Suprapubic skin (tissue), 4 donors: ENCODE measurements around the gene FN3KRP. TPM values are rescaled to one million over a fixed set of nuclear protein-coding genes. Genes with fewer than 3 reads are reported as not detected.
A peak's percentile ranks its signal among the peaks of the same experiment; 100 is the strongest.

Experiments used
- DNase-seq, 2 donors: peaks; one replicate each; pipeline ENCODE4 v3.0.0-alpha.2; 2019; ENCODE audit warnings: low spot score in 2 of 2
- H3K27ac ChIP-seq: fragments of 200-600 bp; sonication (generic); one replicate; pipeline ENCODE4 v1.5.1; 2019
- H3K27me3 ChIP-seq: fragments of 200-600 bp; sonication (generic); one replicate; pipeline ENCODE4 v1.5.1; 2019
- H3K36me3 ChIP-seq: fragments of 200-600 bp; sonication (generic); one replicate; pipeline ENCODE4 v1.5.1; 2019
- H3K4me1 ChIP-seq: fragments of 200-600 bp; sonication (generic); one replicate; pipeline ENCODE4 v1.5.1; 2019
- H3K4me3 ChIP-seq: fragments of 200-600 bp; sonication (generic); one replicate; pipeline ENCODE4 v1.5.1; 2019; ENCODE audit warnings: mild to moderate bottlenecking
- H3K9me3 ChIP-seq: fragments of 200-600 bp; sonication (generic); one replicate; pipeline ENCODE4 v1.5.1; 2019
- EP300 ChIP-seq: sonication (generic); formaldehyde crosslinking; IDR thresholded peaks from one replicate; pipeline ENCODE4 v1.6.1; 2017; ENCODE audit warnings: antibody characterized with exemption
- POLR2A ChIP-seq, 2 donors: fragments of 450-650 bp; IDR thresholded peaks; one replicate each; pipeline ENCODE4 v1.6.1; 2017; ENCODE audit warnings: antibody characterized with exemption in 2 of 2, mild to moderate bottlenecking in 2 of 2, moderate library complexity in 2 of 2
- POLR2AphosphoS5 ChIP-seq, 3 donors: sonication (generic); formaldehyde crosslinking; IDR thresholded peaks; one replicate each; pipeline ENCODE4 v1.6.1; 2017; ENCODE audit warnings: antibody characterized with exemption in 3 of 3
- WGBS: methylation state at CpG from one replicate; pipeline ENCODE4 v1.1.5; 2018; 5-methylcytosine and 5-hydroxymethylcytosine counted together
- total RNA-seq, 4 donors: library from RNA; depleted of rRNA; stranded (reverse); fragments of >200 nt; gene quantifications; one replicate each; pipeline ENCODE4 v1.1.0, GENCODE V29; 2016
- TF ChIP-seq, protein P1 (sequence below), 2 donors: fragments of 200-600 bp in 1 of 2; fragments of 450-650 bp in 1 of 2; sonication (generic) in 1 of 2; IDR thresholded peaks; one replicate each; pipeline ENCODE4 v1.5.1; 2016 to 2019; ENCODE audit warnings: antibody characterized with exemption in 2 of 2, mild to moderate bottlenecking in 1 of 2, moderate library complexity in 1 of 2

The FN3KRP gene
- total RNA-seq, 4 donors from 2014 or later, result 15.9 to 26.6 (median 21.4) TPM

DNA sequence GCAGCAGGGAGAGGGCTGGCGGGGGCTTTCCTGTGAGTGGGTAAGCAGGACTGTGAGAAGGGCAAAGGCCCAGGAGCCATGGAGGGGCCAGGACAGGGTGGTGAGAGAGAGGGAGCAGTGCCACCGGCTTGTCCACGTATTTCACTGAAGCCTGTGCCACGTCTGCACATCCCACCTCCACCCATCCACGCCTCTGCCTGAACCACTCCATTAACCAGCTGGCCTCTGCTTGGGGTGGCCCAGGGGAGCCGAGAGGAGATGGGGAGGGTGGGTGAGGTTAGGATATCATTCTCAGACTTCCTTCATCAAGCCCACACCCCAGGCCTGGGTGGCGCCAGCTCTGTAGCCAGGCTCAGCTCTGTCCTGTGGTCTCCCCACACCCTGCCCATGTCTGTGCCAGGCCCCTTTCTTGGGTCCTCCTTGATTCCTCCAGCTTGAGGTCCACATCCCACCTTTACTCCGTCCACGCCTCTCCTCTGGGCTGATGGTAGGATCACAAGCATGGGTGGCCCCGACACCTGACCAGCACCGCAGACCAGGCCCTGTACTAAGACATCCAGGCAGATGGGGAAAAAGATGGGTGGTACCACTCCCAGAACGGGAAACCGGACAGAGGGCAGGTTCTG lies 15.7 kb downstream of the FN3KRP start:
- 92% methylated on average over 11 of the region's 13 CpGs for WGBS
- Histone ChIP-seq H3K4me3 (no peak overlapping the region), H3K27ac (no peak overlapping the region), H3K9me3 (no peaks in the 10 kb centered on the region), H3K36me3 (peaks cover 19% of the 10 kb centered on the region), H3K27me3 (no peaks in the 10 kb centered on the region), H3K4me1 (peaks cover 17% of the 10 kb centered on the region)
- DNase-seq, result peak in 1 of 2 donors; percentile 65
- TF ChIP-seq, protein P1, sequence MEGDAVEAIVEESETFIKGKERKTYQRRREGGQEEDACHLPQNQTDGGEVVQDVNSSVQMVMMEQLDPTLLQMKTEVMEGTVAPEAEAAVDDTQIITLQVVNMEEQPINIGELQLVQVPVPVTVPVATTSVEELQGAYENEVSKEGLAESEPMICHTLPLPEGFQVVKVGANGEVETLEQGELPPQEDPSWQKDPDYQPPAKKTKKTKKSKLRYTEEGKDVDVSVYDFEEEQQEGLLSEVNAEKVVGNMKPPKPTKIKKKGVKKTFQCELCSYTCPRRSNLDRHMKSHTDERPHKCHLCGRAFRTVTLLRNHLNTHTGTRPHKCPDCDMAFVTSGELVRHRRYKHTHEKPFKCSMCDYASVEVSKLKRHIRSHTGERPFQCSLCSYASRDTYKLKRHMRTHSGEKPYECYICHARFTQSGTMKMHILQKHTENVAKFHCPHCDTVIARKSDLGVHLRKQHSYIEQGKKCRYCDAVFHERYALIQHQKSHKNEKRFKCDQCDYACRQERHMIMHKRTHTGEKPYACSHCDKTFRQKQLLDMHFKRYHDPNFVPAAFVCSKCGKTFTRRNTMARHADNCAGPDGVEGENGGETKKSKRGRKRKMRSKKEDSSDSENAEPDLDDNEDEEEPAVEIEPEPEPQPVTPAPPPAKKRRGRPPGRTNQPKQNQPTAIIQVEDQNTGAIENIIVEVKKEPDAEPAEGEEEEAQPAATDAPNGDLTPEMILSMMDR (IDR thresholded peaks at IDR 0.05), result no peak
- TF ChIP-seq POLR2AphosphoS5 (IDR thresholded peaks at IDR 0.05) (no peak), POLR2A (IDR thresholded peaks at IDR 0.05) (no peak), EP300 (no peak)

DNA sequence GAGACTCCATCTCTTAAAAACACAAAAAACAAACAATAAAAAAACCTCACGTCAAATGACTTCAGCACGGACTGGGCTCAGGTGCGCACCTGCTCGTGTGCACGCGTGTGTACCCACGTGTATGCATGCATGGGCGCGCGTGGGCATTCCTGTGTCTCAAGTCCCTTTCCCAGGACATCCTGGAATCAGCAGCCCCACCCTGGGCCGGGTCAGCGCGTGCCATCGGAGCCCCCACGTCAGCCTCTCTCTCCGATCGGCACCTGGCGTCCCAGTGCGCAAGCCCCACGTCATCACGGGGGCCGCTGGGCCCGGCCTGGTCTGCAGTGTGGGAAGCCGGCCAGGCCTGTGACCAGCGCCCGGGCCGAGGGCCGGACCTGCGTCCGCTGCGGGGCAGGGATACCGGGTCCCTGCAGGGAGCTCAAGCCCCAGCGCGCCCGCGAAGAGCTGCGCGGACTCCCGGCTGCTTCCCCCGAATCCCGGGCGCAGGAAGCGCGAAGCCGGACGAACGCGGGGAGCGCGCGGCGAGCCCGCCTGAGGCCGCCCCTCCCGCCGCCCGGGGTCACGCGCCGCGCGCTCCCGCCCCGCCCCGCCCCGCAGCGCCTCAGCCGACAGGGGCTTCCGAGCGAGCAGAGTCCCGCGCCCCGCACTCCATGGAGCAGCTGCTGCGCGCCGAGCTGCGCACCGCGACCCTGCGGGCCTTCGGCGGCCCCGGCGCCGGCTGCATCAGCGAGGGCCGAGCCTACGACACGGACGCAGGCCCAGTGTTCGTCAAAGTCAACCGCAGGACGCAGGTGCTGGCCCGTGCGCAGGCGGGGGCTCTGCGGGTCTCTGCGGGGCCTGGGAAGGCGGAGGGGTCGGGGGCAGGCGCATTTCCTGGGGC lies 18.7 kb downstream of the FN3KRP start, which contains the start of gene FN3K:
FN3K (plus strand) TSS at position 629 of the 880 bp plus-strand sequence; CDS start at position 651, 22 bp downstream.
- no peak for TF ChIP-seq POLR2AphosphoS5 (IDR thresholded peaks at IDR 0.05)
- peak; percentile 71 for TF ChIP-seq EP300
- H3K4me3 ChIP-seq, result peak within 1 kb of the TSS; percentile 74
- peaks cover 10% of the 10 kb centered on the region for H3K36me3 ChIP-seq
- 16% methylated on average over 10 of the region's 101 CpGs for WGBS
- peak within 1 kb of the TSS; percentile 69 for H3K27ac ChIP-seq
- no peaks in the 10 kb centered on the region for H3K9me3 ChIP-seq
- no peaks in the 10 kb centered on the region for H3K27me3 ChIP-seq
- H3K4me1 ChIP-seq, result peaks cover 17% of the 10 kb centered on the region
- peak; percentile 78 to 87 for DNase-seq

DNA sequence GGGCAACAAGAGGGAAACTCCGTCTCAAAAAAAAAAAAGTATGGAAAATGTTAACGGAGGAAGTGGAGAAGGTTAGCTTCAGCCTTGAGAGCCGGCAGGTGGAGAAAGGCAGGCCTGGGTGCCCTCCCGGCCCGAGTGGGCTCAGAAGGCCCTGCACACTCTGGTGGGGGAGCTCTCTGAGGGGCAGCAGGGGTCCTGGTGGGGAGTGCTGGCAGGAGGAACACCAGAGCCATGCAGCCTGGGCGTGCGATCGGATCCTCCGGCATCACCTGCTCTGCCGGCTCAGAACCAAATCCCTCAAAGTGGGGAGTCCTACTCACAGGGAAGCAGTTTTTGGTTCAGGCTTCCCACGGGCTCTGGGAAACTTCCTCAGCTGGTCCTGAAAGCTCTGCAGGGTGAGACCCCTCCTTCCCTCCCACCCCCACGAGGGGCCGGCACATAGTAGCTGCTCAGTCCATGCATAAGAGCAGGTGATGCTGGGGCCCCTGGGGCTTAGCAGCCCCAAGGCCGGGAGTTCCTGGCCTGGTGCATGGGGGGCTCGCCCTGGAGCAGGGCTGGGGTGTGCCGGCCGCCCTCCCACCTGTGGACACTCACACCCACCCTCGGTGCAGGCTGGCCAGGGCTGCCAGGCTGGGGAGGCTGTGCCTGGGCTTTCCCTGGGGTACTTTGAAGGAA lies 20.1 kb downstream of the FN3KRP start:
- Histone ChIP-seq H3K4me3 (peak overlapping the region; percentile 74), H3K27me3 (no peaks in the 10 kb centered on the region), H3K36me3 (peaks cover 24% of the 10 kb centered on the region), H3K27ac (no peak overlapping the region), H3K4me1 (peaks cover 17% of the 10 kb centered on the region), H3K9me3 (no peaks in the 10 kb centered on the region)
- no peak for TF ChIP-seq EP300
- TF ChIP-seq POLR2AphosphoS5 (IDR thresholded peaks at IDR 0.05), result no peak
- TF ChIP-seq, protein P1 (IDR thresholded peaks at IDR 0.05), result no peak
- no peak for TF ChIP-seq POLR2A (IDR thresholded peaks at IDR 0.05)
- DNase-seq, result no peak
- WGBS, result 83% methylated on average over 13 of the region's 18 CpGs

DNA sequence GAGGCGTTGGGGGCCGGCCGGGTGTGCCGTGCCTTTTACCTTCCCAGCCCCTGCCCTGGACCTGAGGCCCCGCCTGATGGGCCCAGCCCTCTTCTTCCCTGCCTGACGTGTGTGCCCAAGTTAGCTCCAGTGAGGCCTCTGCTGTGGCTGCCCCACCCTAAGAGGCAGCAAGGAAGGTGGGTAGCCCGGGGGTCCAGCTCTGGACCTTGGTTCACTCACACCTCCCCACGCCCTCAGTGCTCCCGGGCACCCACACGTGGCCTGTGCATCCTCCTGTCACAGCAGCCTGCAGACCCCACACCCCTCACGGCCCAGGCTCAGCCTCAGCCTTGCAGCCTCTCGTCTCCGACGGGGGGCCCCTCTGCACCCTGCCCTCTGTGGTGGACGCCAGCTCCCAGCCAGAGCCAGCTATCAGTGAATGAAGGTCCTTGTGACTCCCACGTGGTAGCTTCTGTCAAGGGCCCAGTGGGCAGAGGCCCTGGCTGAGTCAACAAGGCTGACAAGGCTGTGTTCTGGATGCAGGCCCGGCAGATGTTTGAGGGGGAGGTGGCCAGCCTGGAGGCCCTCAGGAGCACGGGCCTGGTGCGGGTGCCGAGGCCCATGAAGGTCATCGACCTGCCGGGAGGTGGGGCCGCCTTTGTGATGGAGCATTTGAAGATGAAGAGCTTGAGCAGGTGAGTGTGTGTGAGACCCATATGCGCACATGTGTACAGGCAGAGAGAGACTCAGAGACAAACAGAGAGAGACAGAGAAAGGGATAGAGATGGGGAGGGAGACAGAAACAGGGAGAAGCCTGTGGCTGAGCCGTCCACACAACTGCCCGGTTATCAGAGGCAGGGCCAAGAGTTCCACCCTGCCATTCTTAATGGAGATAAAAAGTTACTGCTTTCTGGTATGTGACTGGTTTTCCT lies 21.7 kb downstream of the FN3KRP start:
- H3K36me3 ChIP-seq, result peaks cover 39% of the 10 kb centered on the region
- TF ChIP-seq, protein P1 (IDR thresholded peaks at IDR 0.05), result no peak
- TF ChIP-seq POLR2A (IDR thresholded peaks at IDR 0.05) (no peak), EP300 (no peak), POLR2AphosphoS5 (IDR thresholded peaks at IDR 0.05) (no peak)
- DNase-seq, result no peak
- H3K4me3 ChIP-seq, result no peak overlapping the region
- no peaks in the 10 kb centered on the region for H3K9me3 ChIP-seq
- H3K4me1 ChIP-seq, result peaks cover 17% of the 10 kb centered on the region
- no peak overlapping the region for H3K27ac ChIP-seq
- WGBS, result 66% methylated on average over 18 of the region's 26 CpGs
- no peaks in the 10 kb centered on the region for H3K27me3 ChIP-seq
